Transverse colon (tissue), 4 donors: ENCODE data around the gene ACSS3. TPM values are rescaled to one million over a fixed set of nuclear protein-coding genes. Genes with fewer than 3 reads are reported as not detected.

Source experiments
- DNase-seq: peaks from one replicate; pipeline ENCODE4 v3.0.0-alpha.2; 2019
- H3K27ac ChIP-seq, 4 donors: fragments of 200-600 bp; sonication (generic); 2 replicates each; pipeline ENCODE4 v1.5.1; 2016 to 2018; ENCODE audit warnings: inconsistent platforms in 4 of 4
- H3K27me3 ChIP-seq: fragments of 200-600 bp; sonication (generic); 2 replicates; pipeline ENCODE4 v1.5.1; 2017; ENCODE audit warnings: inconsistent platforms
- H3K36me3 ChIP-seq, 4 donors: fragments of 200-600 bp; sonication (generic); 2 replicates each; pipeline ENCODE4 v1.5.1; 2017 to 2019; ENCODE audit warnings: inconsistent platforms in 4 of 4
- H3K4me1 ChIP-seq, 4 donors: fragments of 200-600 bp; sonication (generic); 2 replicates each; pipeline ENCODE4 v1.5.1; 2017 to 2020; ENCODE audit warnings: inconsistent platforms in 4 of 4
- H3K4me3 ChIP-seq, 4 donors: fragments of 200-600 bp; sonication (generic); 1 replicate in 1 of 4; 2 replicates in 3 of 4; pipeline versions ENCODE4 v1.5.1 to v1.6.1; 2017 to 2019; ENCODE audit warnings: inconsistent platforms in 4 of 4
- H3K9me3 ChIP-seq, 2 donors: fragments of 200-600 bp; sonication (generic); 2 replicates each; pipeline ENCODE4 v1.5.1; 2017 to 2019; ENCODE audit warnings: inconsistent platforms in 2 of 2
- CTCF ChIP-seq, 5 experiments: fragments of 200-600 bp in 3 of 5; fragments of 450-650 bp in 2 of 5; sonication (generic) in 3 of 5; IDR thresholded peaks; 1 replicate in 2 of 5; 2 replicates in 3 of 5; pipeline ENCODE4 v1.5.1; 2016 to 2017; ENCODE audit warnings: antibody characterized with exemption in 5 of 5, inconsistent platforms in 3 of 5, mild to moderate bottlenecking in 2 of 5, moderate library complexity in 1 of 5
- EP300 ChIP-seq: sonication (generic); formaldehyde crosslinking; IDR thresholded peaks from one replicate; pipeline ENCODE4 v1.6.1; 2017; ENCODE audit warnings: antibody characterized with exemption, low read depth
- POLR2A ChIP-seq: fragments of 450-650 bp; IDR thresholded peaks from one replicate; pipeline ENCODE4 v1.6.1; 2016; ENCODE audit warnings: antibody characterized with exemption, mild to moderate bottlenecking, moderate library complexity
- POLR2AphosphoS5 ChIP-seq, 3 donors: sonication (generic); formaldehyde crosslinking; IDR thresholded peaks; one replicate each; pipeline ENCODE4 v1.6.1; 2016; ENCODE audit warnings: antibody characterized with exemption in 3 of 3
- WGBS, 2 donors: methylation state at CpG; one replicate each; pipeline ENCODE4 v1.1.5; 2018; ENCODE audit warnings: low coverage in 1 of 2; 5-methylcytosine and 5-hydroxymethylcytosine counted together
- in situ Hi-C, 4 donors: fragments of 200-750 bp; cut with MboI; loops; one replicate each; pipeline versions ENCODE4 v1.15.0 to v1.15.1; 2017; ENCODE audit warnings: low sequenced_read_pairs in 3 of 4, low pct_ligation_motif_present in 1 of 4, low pct_unique_long_range_greater_than_20kb in 1 of 4
- intact Hi-C: fragments of 100-400 bp; cut with DNase I; formaldehyde crosslinking; loops from one replicate; pipeline ENCODE4 v1.15.1; 2023; ENCODE audit warnings: low total_unique reads
- total RNA-seq, 4 donors: library from RNA; depleted of rRNA; stranded (reverse); fragments of >200 nt; gene quantifications; one replicate each; pipeline ENCODE4 v1.1.0, GENCODE V29; 2016

Gene ACSS3
- total RNA-seq, 4 donors from 2014 or later, result 4.1 to 10.3 (median 8.0) TPM

DNA sequence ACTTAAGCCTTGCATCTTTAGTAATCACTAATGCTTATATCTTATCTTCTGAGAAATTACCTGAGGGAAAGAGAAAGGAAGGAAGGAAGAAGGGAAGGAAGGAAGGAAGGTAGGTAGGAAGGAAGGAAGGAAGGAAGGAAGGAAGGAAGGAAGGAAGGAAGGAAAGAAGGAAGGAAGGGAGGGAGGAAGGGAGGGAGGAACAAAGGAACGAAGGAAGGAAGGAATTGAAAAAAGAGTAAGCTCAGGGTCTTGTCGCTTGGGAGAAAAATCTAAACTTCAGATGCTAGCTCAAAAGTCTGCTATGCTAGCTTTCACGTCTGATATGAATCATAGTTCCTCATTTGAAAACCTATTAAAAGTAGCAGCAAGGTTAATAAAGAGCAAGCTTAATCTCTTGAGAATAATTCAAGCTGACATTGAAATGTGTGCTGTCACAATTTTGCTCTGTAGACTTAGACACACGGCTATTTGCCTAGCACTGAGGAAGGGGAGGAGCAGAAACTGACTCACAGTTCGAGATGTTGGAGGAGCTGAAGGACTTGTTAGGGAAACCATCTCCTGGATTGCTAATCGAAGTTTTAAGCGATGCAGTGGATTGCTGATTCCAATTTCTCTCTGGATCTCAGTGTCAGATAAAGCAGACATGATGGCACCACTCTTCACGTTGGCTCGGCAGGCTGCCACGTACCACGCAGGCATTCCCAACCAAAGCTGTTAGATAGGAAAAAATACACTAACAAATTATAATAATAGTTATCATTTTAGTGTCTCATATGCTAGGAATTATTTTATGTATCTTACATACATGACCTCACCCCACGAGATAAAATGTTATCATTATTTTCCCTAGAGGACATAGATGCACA, 216.7 kb downstream of the ACSS3 start:
- no peak overlapping the region for H3K27ac ChIP-seq
- in situ Hi-C loops, result no loop called here
- 72 to 74% methylated on average over 12 of the region's 12 CpGs for WGBS, 2 donors
- H3K4me1 ChIP-seq, result no peaks in the 10 kb centered on the region
- no peak overlapping the region for H3K4me3 ChIP-seq
- no peaks in the 10 kb centered on the region for H3K27me3 ChIP-seq
- no peaks in the 10 kb centered on the region for H3K9me3 ChIP-seq
- no peaks in the 10 kb centered on the region for H3K36me3 ChIP-seq
- intact Hi-C loops, result no loop called here
- DNase-seq, result no peak
- no peak for TF ChIP-seq POLR2A
- no peak for TF ChIP-seq EP300
- no peak for TF ChIP-seq POLR2AphosphoS5 (IDR thresholded peaks at IDR 0.05)
- no peak for TF ChIP-seq CTCF (IDR thresholded peaks at IDR 0.05)

DNA sequence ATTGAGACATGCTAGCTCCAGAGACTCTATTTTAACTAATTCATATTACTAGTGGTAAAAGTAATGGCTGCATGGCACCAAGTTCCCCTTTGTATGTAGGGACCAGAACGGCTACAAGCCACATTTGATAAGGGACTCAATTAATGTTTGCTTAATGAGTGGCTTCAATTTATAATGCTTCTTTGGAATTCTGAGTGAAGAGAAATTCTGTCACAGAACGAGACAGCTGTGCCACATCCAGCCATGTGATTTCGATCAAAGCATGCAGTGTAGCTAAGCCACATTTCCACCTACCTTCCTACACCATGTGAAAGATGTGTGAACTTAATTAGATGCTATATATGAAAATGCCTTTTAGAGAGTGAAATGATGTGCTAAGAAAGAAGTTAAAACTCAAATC, 217.4 kb downstream of the ACSS3 start:
- DNase-seq, result no peak
- no peaks in the 10 kb centered on the region for H3K9me3 ChIP-seq
- in situ Hi-C loops, result no loop called here
- no peaks in the 10 kb centered on the region for H3K36me3 ChIP-seq
- TF ChIP-seq POLR2AphosphoS5 (IDR thresholded peaks at IDR 0.05), result no peak
- WGBS, 2 donors, result 56 to 75% methylated on average over 3 of the region's 3 CpGs
- H3K4me3 ChIP-seq, result no peak overlapping the region
- no peaks in the 10 kb centered on the region for H3K4me1 ChIP-seq
- H3K27me3 ChIP-seq, result no peaks in the 10 kb centered on the region
- intact Hi-C loops, result no loop called here
- H3K27ac ChIP-seq, result no peak overlapping the region

- Histone ChIP-seq H3K4me1 (no peaks in the 10 kb centered on the region), H3K27me3 (no peaks in the 10 kb centered on the region), H3K27ac (no peak overlapping the region), H3K9me3 (no peaks in the 10 kb centered on the region), H3K36me3 (no peaks in the 10 kb centered on the region), H3K4me3 (no peak overlapping the region)
- DNase-seq, result no peak
- no peak for TF ChIP-seq EP300
- TF ChIP-seq POLR2AphosphoS5 (IDR thresholded peaks at IDR 0.05), result no peak
- TF ChIP-seq POLR2A, result no peak
- TF ChIP-seq CTCF (IDR thresholded peaks at IDR 0.05), result no peak
- in situ Hi-C loops, result no loop called here
- 57 to 65% methylated on average over 2 of the region's 2 CpGs for WGBS, 2 donors
- intact Hi-C loops, result no loop called here
These were observed 218.9 kb downstream of the ACSS3 start for GRCh38 chr12:81296556-81297305.

- intact Hi-C loops (no loop called here), in situ Hi-C loops (no loop called here)
- no peak overlapping the region for H3K27ac ChIP-seq
- no peak overlapping the region for H3K4me3 ChIP-seq
- H3K9me3 ChIP-seq, result no peaks in the 10 kb centered on the region
- H3K27me3 ChIP-seq, result no peaks in the 10 kb centered on the region
- no peak for DNase-seq
- 72 to 76% methylated on average over 3 of the region's 3 CpGs for WGBS, 2 donors
- no peaks in the 10 kb centered on the region for H3K4me1 ChIP-seq
- TF ChIP-seq CTCF (IDR thresholded peaks at IDR 0.05) (no peak), EP300 (no peak), POLR2A (no peak), POLR2AphosphoS5 (IDR thresholded peaks at IDR 0.05) (no peak)
- no peaks in the 10 kb centered on the region for H3K36me3 ChIP-seq
These were observed 219.7 kb downstream of the ACSS3 start for GRCh38 chr12:81297601-81298000.
